ENCODE results near the gene SLC17A7. TPM values are rescaled to one million over a fixed set of nuclear protein-coding genes. Genes with fewer than 3 reads are reported as not detected.

The SLC17A7 gene
- total and polyA plus RNA-seq, 2 of the 8 experiments (the other 6 are each of a cell fraction or from before 2014, with no cell fraction given): 2.7 to 3.0 TPM

GRCh38 chr19:49407482-49408015 lies 33.8 kb downstream of the SLC17A7 start:
- Histone ChIP-seq H3K18ac (ENCODE audit: extremely low read depth, low read length) (no peak overlapping the region), H2BK120ac (replicated peaks; ENCODE audit: low read depth, low read length) (no peak overlapping the region), H2BK12ac (ENCODE audit: low read depth, low read length) (no peak overlapping the region), H3K79me1 (ENCODE audit: low read depth, low read length) (no peaks in the 10 kb centered on the region), H3K56ac (replicated peaks; ENCODE audit: insufficient read length, low read depth, low read length) (no peak overlapping the region), H3K27ac (ENCODE audit: low read depth, low read length) (no peak overlapping the region), H4K8ac (ENCODE audit: extremely low read depth, insufficient read depth, low read length) (no peak overlapping the region), H3K27me3 (replicated peaks in 1 of 4; ENCODE audit: control insufficient read depth in 3 of 4, extremely low read depth in 1 of 4, insufficient read depth in 3 of 4, low read length in 3 of 4) (no peaks in the 10 kb centered on the region), H4K91ac (replicated peaks; ENCODE audit: insufficient read length, low read length) (no peak overlapping the region), H3K36me3 (ENCODE audit: control insufficient read depth in 2 of 4, insufficient read depth in 4 of 4, low read length in 3 of 4) (no peaks in the 10 kb centered on the region), H2BK5ac (ENCODE audit: low read depth, low read length) (no peak overlapping the region), H3K4ac (replicated peaks; ENCODE audit: insufficient read length, low read depth, low read length) (no peak overlapping the region), H3K4me3 (ENCODE audit: extremely low read depth in 1 of 4, insufficient read depth in 2 of 4, low read depth in 3 of 4, low read length in 4 of 4) (no peak overlapping the region), H3K4me2 (ENCODE audit: insufficient read depth in 1 of 2, low read depth in 2 of 2, low read length in 2 of 2) (no peak overlapping the region), H3K9ac (replicated peaks in 1 of 4; ENCODE audit: extremely low read depth in 1 of 4, low read depth in 3 of 4, low read length in 3 of 4) (no peak overlapping the region), H2AFZ (ENCODE audit: low read length) (no peak overlapping the region), H3K14ac (ENCODE audit: insufficient read length) (no peak overlapping the region), H2BK20ac (ENCODE audit: low read length) (no peak overlapping the region), H3K9me3 (ENCODE audit: insufficient read depth in 2 of 2, low read depth in 1 of 2, low read length in 1 of 2) (no peaks in the 10 kb centered on the region), H2BK15ac (ENCODE audit: low read length) (no peak overlapping the region), H4K5ac (ENCODE audit: insufficient read length, low read depth, low read length) (no peak overlapping the region), H3K23me2 (ENCODE audit: low read depth, low read length) (no peaks in the 10 kb centered on the region), H4K20me1 (replicated peaks in 1 of 2; ENCODE audit: control insufficient read depth in 1 of 2, insufficient read depth in 2 of 2, low read length in 2 of 2) (no peaks in the 10 kb centered on the region), H3K79me2 (ENCODE audit: control insufficient read depth in 1 of 2, insufficient read depth in 2 of 2, low read length in 2 of 2) (no peaks in the 10 kb centered on the region), H2AK5ac (ENCODE audit: low read depth, low read length) (no peak overlapping the region), H3K4me1 (replicated peaks in 1 of 4; ENCODE audit: control insufficient read depth in 3 of 4, insufficient read depth in 4 of 4, low read length in 3 of 4) (peaks cover 5 to 18% (median 11%) of the 10 kb centered on the region in 4 experiments), H3K23ac (ENCODE audit: insufficient read length) (no peak overlapping the region)
- WGBS, 2 experiments (ENCODE audit: extremely low coverage in 1 of 2, insufficient coverage in 1 of 2, insufficient read length in 1 of 2, insufficient replicate concordance in 2 of 2, low coverage in 1 of 2, low lambda C conversion rate in 2 of 2, missing lambda C conversion rate in 1 of 2): 90% methylated on average over 16 of the region's 16 CpGs; no CpG with 5 or more reads in 1 of the 2 experiments
- ChIA-PET POLR2A (ENCODE audit: partially characterized antibody) (interaction anchor here (0.8 to 2.2 kb wide), 3 partner anchors 9 to 15 kb away, joined by 5 to 9 read pairs (median 8); no protein-coding TSS in a partner anchor), CTCF (ENCODE audit: partially characterized antibody) (interaction anchor here (1.4 to 2.3 kb wide), 5 partner anchors 8 to 27 kb away, joined by 3 to 24 read pairs (median 6); no protein-coding TSS in a partner anchor)
- no peak for DNase-seq (ENCODE audit: low read depth in 1 of 2, low spot score in 2 of 2)
- no peak for FAIRE-seq
- TF ChIP-seq RBBP5 (IDR thresholded peaks at IDR 0.05; ENCODE audit: borderline replicate concordance, low read depth, low read length) (no peak), EZH2 (IDR thresholded peaks at IDR 0.05; ENCODE audit: low read depth, low read length, severe bottlenecking) (no peak), CTBP2 (IDR thresholded peaks at IDR 0.05; ENCODE audit: borderline replicate concordance, insufficient read depth, insufficient read length, low read length) (no peak), PHF8 (conservative IDR thresholded peaks at IDR 0.05; ENCODE audit: low read depth, low read length) (no peak), BCL11A (IDR thresholded peaks at IDR 0.05; ENCODE audit: low read depth in 2 of 2, low read length in 2 of 2) (no peak), SIRT6 (IDR thresholded peaks at IDR 0.05; ENCODE audit: low read length) (no peak), MAFK (IDR thresholded peaks at IDR 0.05; ENCODE audit: low read depth, low read length) (no peak), TAF7 (optimal IDR thresholded peaks at IDR 0.05; ENCODE audit: borderline replicate concordance, low read depth, low read length) (no peak), NANOG (IDR thresholded peaks at IDR 0.05; ENCODE audit: insufficient read depth, low read depth, low read length, poor library complexity, severe bottlenecking) (no peak), TCF12 (IDR thresholded peaks at IDR 0.05; ENCODE audit: low read depth, low read length) (no peak), TBP (IDR thresholded peaks at IDR 0.05; ENCODE audit: low read depth, low read length) (no peak)
- TF ChIP-seq, protein P1, sequence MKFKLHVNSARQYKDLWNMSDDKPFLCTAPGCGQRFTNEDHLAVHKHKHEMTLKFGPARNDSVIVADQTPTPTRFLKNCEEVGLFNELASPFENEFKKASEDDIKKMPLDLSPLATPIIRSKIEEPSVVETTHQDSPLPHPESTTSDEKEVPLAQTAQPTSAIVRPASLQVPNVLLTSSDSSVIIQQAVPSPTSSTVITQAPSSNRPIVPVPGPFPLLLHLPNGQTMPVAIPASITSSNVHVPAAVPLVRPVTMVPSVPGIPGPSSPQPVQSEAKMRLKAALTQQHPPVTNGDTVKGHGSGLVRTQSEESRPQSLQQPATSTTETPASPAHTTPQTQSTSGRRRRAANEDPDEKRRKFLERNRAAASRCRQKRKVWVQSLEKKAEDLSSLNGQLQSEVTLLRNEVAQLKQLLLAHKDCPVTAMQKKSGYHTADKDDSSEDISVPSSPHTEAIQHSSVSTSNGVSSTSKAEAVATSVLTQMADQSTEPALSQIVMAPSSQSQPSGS (IDR thresholded peaks at IDR 0.05; ENCODE audit: low read length): no peak
